Vagina (tissue), 2 donors: ENCODE data around the gene SHCBP1L. TPM values are rescaled to one million over a fixed set of nuclear protein-coding genes. Genes with fewer than 3 reads are reported as not detected.

Experiments
- DNase-seq, 2 donors: peaks; one replicate each; pipeline ENCODE4 v3.0.0-alpha.2; 2017; ENCODE audit errors: extremely low spot score in 2 of 2
- H3K27ac ChIP-seq: fragments of 200-600 bp; sonication (generic); one replicate; pipeline ENCODE4 v1.5.1; 2019
- H3K27me3 ChIP-seq: fragments of 200-600 bp; sonication (generic); one replicate; pipeline ENCODE4 v1.5.1; 2019
- H3K36me3 ChIP-seq, 2 donors: fragments of 200-600 bp; sonication (generic); one replicate each; pipeline ENCODE4 v1.5.1; 2017 to 2019
- H3K4me1 ChIP-seq: fragments of 200-600 bp; sonication (generic); one replicate; pipeline ENCODE4 v1.5.1; 2019
- H3K4me3 ChIP-seq, 2 donors: fragments of 200-600 bp; sonication (generic); 1 replicate in 1 of 2; 2 replicates in 1 of 2; pipeline ENCODE4 v1.5.1; 2016 to 2019
- H3K9me3 ChIP-seq: fragments of 200-600 bp; sonication (generic); one replicate; pipeline ENCODE4 v1.5.1; 2019
- CTCF ChIP-seq, 3 experiments: fragments of 450-650 bp in 2 of 3; fragments of 200-600 bp in 1 of 3; sonication (generic) in 1 of 3; IDR thresholded peaks; one replicate each; pipeline ENCODE4 v1.5.1; 2017 to 2019; ENCODE audit warnings: antibody characterized with exemption in 3 of 3, mild to moderate bottlenecking in 2 of 3, moderate library complexity in 2 of 3
- POLR2A ChIP-seq, 2 donors: fragments of 450-650 bp; IDR thresholded peaks; one replicate each; pipeline ENCODE4 v1.6.1; 2017; ENCODE audit warnings: antibody characterized with exemption in 2 of 2, mild to moderate bottlenecking in 2 of 2, moderate library complexity in 2 of 2
- POLR2AphosphoS5 ChIP-seq, 2 donors: sonication (generic); formaldehyde crosslinking; IDR thresholded peaks; one replicate each; pipeline ENCODE4 v1.9.0; 2017; ENCODE audit warnings: antibody characterized with exemption in 2 of 2, mild to moderate bottlenecking in 2 of 2, low read depth in 1 of 2; ENCODE audit not compliant: insufficient read depth in 1 of 2
- intact Hi-C: fragments of 100-400 bp; cut with DNase I; formaldehyde crosslinking; loops from one replicate; pipeline ENCODE4 v1.15.1; 2023
- total RNA-seq: library from RNA; depleted of rRNA; stranded (reverse); fragments of >200 nt; gene quantifications from one replicate; pipeline ENCODE4 v1.2.3, GENCODE V29; 2016

The SHCBP1L gene
- total RNA-seq, 1 donor from 2014 or later, result not detected

GRCh38 chr1:182872881-182873280, 80.1 kb downstream of the SHCBP1L start:
- TF ChIP-seq POLR2A (IDR thresholded peaks at IDR 0.05), result no peak
- TF ChIP-seq CTCF (IDR thresholded peaks at IDR 0.05), result no peak
- no peak for TF ChIP-seq POLR2AphosphoS5 (IDR thresholded peaks at IDR 0.05; ENCODE audit: insufficient read depth in 1 of 2, low read depth in 1 of 2)
- H3K36me3 ChIP-seq, result peaks cover 0 to 95% of the 10 kb centered on the region in 2 donors
- H3K27ac ChIP-seq, result no peak overlapping the region
- DNase-seq, result no peak
- intact Hi-C loops, result no loop called here
- H3K4me3 ChIP-seq, result no peak overlapping the region
- H3K9me3 ChIP-seq, result no peaks in the 10 kb centered on the region
- H3K27me3 ChIP-seq, result no peaks in the 10 kb centered on the region
- no peaks in the 10 kb centered on the region for H3K4me1 ChIP-seq

- H3K36me3 ChIP-seq, result peaks cover 0 to 80% of the 10 kb centered on the region in 2 donors
- no peak for DNase-seq
- H3K27me3 ChIP-seq, result no peaks in the 10 kb centered on the region
- H3K9me3 ChIP-seq, result no peaks in the 10 kb centered on the region
- intact Hi-C loops, result no loop called here
- no peak overlapping the region for H3K4me3 ChIP-seq
- no peak overlapping the region for H3K27ac ChIP-seq
- no peaks in the 10 kb centered on the region for H3K4me1 ChIP-seq
- TF ChIP-seq POLR2AphosphoS5 (IDR thresholded peaks at IDR 0.05; ENCODE audit: insufficient read depth in 1 of 2, low read depth in 1 of 2) (no peak), POLR2A (IDR thresholded peaks at IDR 0.05) (no peak), CTCF (IDR thresholded peaks at IDR 0.05) (no peak)
These were observed 83.7 kb downstream of the SHCBP1L start for GRCh38 chr1:182869241-182869666.

- H3K36me3 ChIP-seq, result peaks cover 0 to 77% of the 10 kb centered on the region in 2 donors
- intact Hi-C loops, result no loop called here
- H3K4me3 ChIP-seq, result no peak overlapping the region
- no peaks in the 10 kb centered on the region for H3K27me3 ChIP-seq
- H3K9me3 ChIP-seq, result no peaks in the 10 kb centered on the region
- no peak for TF ChIP-seq CTCF (IDR thresholded peaks at IDR 0.05)
- no peak for TF ChIP-seq POLR2A (IDR thresholded peaks at IDR 0.05)
- TF ChIP-seq POLR2AphosphoS5 (IDR thresholded peaks at IDR 0.05; ENCODE audit: insufficient read depth in 1 of 2, low read depth in 1 of 2), result no peak
- H3K4me1 ChIP-seq, result no peaks in the 10 kb centered on the region
- DNase-seq, result no peak
- no peak overlapping the region for H3K27ac ChIP-seq
These were observed 85.1 kb downstream of the SHCBP1L start for GRCh38 chr1:182867861-182868260.

- Histone ChIP-seq H3K36me3 (peaks cover 0 to 79% of the 10 kb centered on the region in 2 donors), H3K4me1 (no peaks in the 10 kb centered on the region), H3K4me3 (no peak overlapping the region), H3K27ac (no peak overlapping the region), H3K27me3 (no peaks in the 10 kb centered on the region), H3K9me3 (no peaks in the 10 kb centered on the region)
- TF ChIP-seq CTCF (IDR thresholded peaks at IDR 0.05) (no peak), POLR2A (IDR thresholded peaks at IDR 0.05) (no peak), POLR2AphosphoS5 (IDR thresholded peaks at IDR 0.05; ENCODE audit: insufficient read depth in 1 of 2, low read depth in 1 of 2) (no peak)
- no peak for DNase-seq
- intact Hi-C loops, result no loop called here
These were observed 89.0 kb downstream of the SHCBP1L start for GRCh38 chr1:182863940-182864339.

GRCh38 chr1:182862827-182863226, 90.1 kb downstream of the SHCBP1L start:
- intact Hi-C loops, result no loop called here
- H3K4me3 ChIP-seq, result no peak overlapping the region
- TF ChIP-seq POLR2AphosphoS5 (IDR thresholded peaks at IDR 0.05; ENCODE audit: insufficient read depth in 1 of 2, low read depth in 1 of 2), result no peak
- TF ChIP-seq CTCF (IDR thresholded peaks at IDR 0.05), result no peak
- no peak for TF ChIP-seq POLR2A (IDR thresholded peaks at IDR 0.05)
- H3K27me3 ChIP-seq, result no peaks in the 10 kb centered on the region
- no peaks in the 10 kb centered on the region for H3K4me1 ChIP-seq
- H3K27ac ChIP-seq, result no peak overlapping the region
- no peak for DNase-seq
- no peaks in the 10 kb centered on the region for H3K9me3 ChIP-seq
- peaks cover 0 to 80% of the 10 kb centered on the region in 2 donors for H3K36me3 ChIP-seq
